Neural progenitor cell (in vitro differentiated cells): ENCODE results near the gene RAB1B. TPM values are rescaled to one million over a fixed set of nuclear protein-coding genes. Genes with fewer than 3 reads are reported as not detected.
A peak's percentile ranks its signal among the peaks of the same experiment; 100 is the strongest.

Source experiments
- DNase-seq: peaks from one replicate; pipeline ENCODE4 v3.0.0-alpha.2; 2016; ENCODE audit warnings: low spot score
- H2AFZ ChIP-seq: fragments of 200-600 bp; sonication (generic); replicated peaks from 2 replicates; pipeline ENCODE4 v1.6.1; 2016; ENCODE audit warnings: antibody characterized with exemption
- H3F3A ChIP-seq: fragments of 200-600 bp; sonication (generic); 2 replicates; pipeline ENCODE4 v1.6.1; 2016; ENCODE audit warnings: antibody characterized with exemption, low read depth
- H3K27ac ChIP-seq: fragments of 200-600 bp; sonication (generic); 2 replicates; pipeline ENCODE4 v1.5.1; 2016; ENCODE audit warnings: mild to moderate bottlenecking
- H3K27me3 ChIP-seq: fragments of 200-600 bp; sonication (generic); 2 replicates; pipeline ENCODE4 v1.6.1; 2016; ENCODE audit warnings: mild to moderate bottlenecking, moderate library complexity
- H3K36me3 ChIP-seq: fragments of 200-600 bp; sonication (generic); 2 replicates; pipeline ENCODE4 v1.5.1; 2016
- H3K4me1 ChIP-seq: fragments of 200-600 bp; sonication (generic); 2 replicates; pipeline ENCODE4 v1.6.1; 2016; ENCODE audit warnings: mixed run types
- H3K4me2 ChIP-seq: fragments of 200-600 bp; sonication (generic); 2 replicates; pipeline ENCODE4 v1.6.1; 2016
- H3K4me3 ChIP-seq: fragments of 200-600 bp; sonication (generic); 2 replicates; pipeline ENCODE4 v1.5.1; 2016
- H3K79me2 ChIP-seq: fragments of 200-600 bp; sonication (generic); 2 replicates; pipeline ENCODE4 v1.6.1; 2016; ENCODE audit warnings: low read depth
- H3K9ac ChIP-seq: fragments of 200-600 bp; sonication (generic); 2 replicates; pipeline ENCODE4 v1.6.1; 2016
- H3K9me3 ChIP-seq: fragments of 200-600 bp; sonication (generic); 2 replicates; pipeline ENCODE4 v1.5.1; 2016; ENCODE audit warnings: low read depth
- H4K20me1 ChIP-seq: fragments of 200-600 bp; sonication (generic); 2 replicates; pipeline ENCODE4 v1.6.1; 2016; ENCODE audit warnings: low read depth
- H3K27ac Mint-ChIP-seq: 3 replicates; pipeline ENCODE4 v1.8.0; 2021; ENCODE audit warnings: mixed read lengths
- H3K27me3 Mint-ChIP-seq: 2 replicates; pipeline ENCODE4 v1.8.0; 2022; ENCODE audit warnings: low read depth, mild to moderate bottlenecking, inconsistent platforms, moderate library complexity, mixed read lengths; ENCODE audit not compliant: insufficient read depth
- H3K36me3 Mint-ChIP-seq: 3 replicates; pipeline ENCODE4 v1.8.0; 2021; ENCODE audit warnings: mixed read lengths
- H3K4me1 Mint-ChIP-seq: 3 replicates; pipeline ENCODE4 v1.8.0; 2021; ENCODE audit warnings: mixed read lengths
- H3K4me3 Mint-ChIP-seq: 3 replicates; pipeline ENCODE4 v1.8.0; 2021; ENCODE audit warnings: mild to moderate bottlenecking, moderate library complexity, mixed read lengths
- H3K9me3 Mint-ChIP-seq: 3 replicates; pipeline ENCODE4 v1.8.0; 2020; ENCODE audit warnings: mixed read lengths
- CTCF ChIP-seq: fragments of 200-600 bp; sonication (generic); IDR thresholded peaks from 2 replicates; pipeline ENCODE4 v1.5.1; 2017; ENCODE audit warnings: antibody characterized with exemption, mild to moderate bottlenecking
- EZH2 ChIP-seq: fragments of 200-600 bp; sonication (generic); IDR thresholded peaks from 2 replicates; pipeline ENCODE4 v1.6.1; 2017; ENCODE audit warnings: antibody characterized with exemption, mild to moderate bottlenecking, moderate library complexity
- EZH2phosphoT487 ChIP-seq: fragments of 200-600 bp; sonication (generic); IDR thresholded peaks from 2 replicates; pipeline ENCODE4 v1.6.1; 2017; ENCODE audit warnings: antibody characterized with exemption
- total RNA-seq: library from RNA; depleted of rRNA; stranded (reverse); fragments of >200 nt; gene quantifications from 2 replicates; pipeline ENCODE4 v1.2.3, GENCODE V29; 2015; ENCODE audit warnings: low replicate concordance

RAB1B gene
- total RNA-seq, 1 donor from 2014 or later: 54.0 TPM

- no peaks in the 10 kb centered on the region for H3K36me3 Mint-ChIP-seq
These were observed 22.9 kb downstream of the RAB1B start for GRCh38 chr11:66291303-66291705.

GRCh38 chr11:66291706-66292542 lies 23.5 kb downstream of the RAB1B start, which contains the start of gene TMEM151A:
Gene TMEM151A (plus strand): TSS chr11:66291894. CDS start chr11:66292014, 120 bp downstream.
- H3K27me3 Mint-ChIP-seq: peaks cover 39% of the 10 kb centered on the region
- H2AFZ ChIP-seq: no peak within 1 kb of the TSS
- H3K27me3 ChIP-seq: peaks cover 49% of the 10 kb centered on the region
- H3K9me3 Mint-ChIP-seq: peaks cover 5% of the 10 kb centered on the region
- peak within 1 kb of the TSS; percentile 98 for H3K4me3 Mint-ChIP-seq
- peak; percentile 59 for DNase-seq
- peak within 1 kb of the TSS; percentile 89 for H3K4me2 ChIP-seq
- H3K27ac ChIP-seq: no peak within 1 kb of the TSS
- peaks cover 19% of the 10 kb centered on the region for H3F3A ChIP-seq
- TF ChIP-seq EZH2phosphoT487 (peak; percentile 73), EZH2 (peak; percentile 92), CTCF (no peak)
- H3K9me3 ChIP-seq: no peaks in the 10 kb centered on the region
- no peak within 1 kb of the TSS for H3K27ac Mint-ChIP-seq
- H4K20me1 ChIP-seq: peaks cover 37% of the 10 kb centered on the region
- H3K4me3 ChIP-seq: peak within 1 kb of the TSS; percentile 53
- no peaks in the 10 kb centered on the region for H3K36me3 ChIP-seq
- H3K79me2 ChIP-seq: peaks cover 8% of the 10 kb centered on the region
- H3K4me1 Mint-ChIP-seq: peaks cover 36% of the 10 kb centered on the region
- H3K4me1 ChIP-seq: peaks cover 5% of the 10 kb centered on the region
- no peak within 1 kb of the TSS for H3K9ac ChIP-seq
- no peaks in the 10 kb centered on the region for H3K36me3 Mint-ChIP-seq

More at GRCh38 chr11:66291303-66291705, 22.9 kb downstream of the RAB1B start:
- no peak overlapping the region for H3K9ac ChIP-seq
- H3K4me1 Mint-ChIP-seq: peaks cover 34% of the 10 kb centered on the region
- H4K20me1 ChIP-seq: peaks cover 37% of the 10 kb centered on the region
- H3K4me2 ChIP-seq: peak overlapping the region; percentile 89
- H3K27ac ChIP-seq: no peak overlapping the region
- H3K36me3 ChIP-seq: no peaks in the 10 kb centered on the region
- peaks cover 5% of the 10 kb centered on the region for H3K9me3 Mint-ChIP-seq
- H3K4me3 ChIP-seq: peak overlapping the region; percentile 27
- peak; percentile 45 for TF ChIP-seq EZH2phosphoT487
- peak; percentile 76 for TF ChIP-seq EZH2
- TF ChIP-seq CTCF: no peak
- DNase-seq: no peak
- peaks cover 39% of the 10 kb centered on the region for H3K27me3 Mint-ChIP-seq
- H3F3A ChIP-seq: peaks cover 19% of the 10 kb centered on the region
- H3K4me1 ChIP-seq: peaks cover 5% of the 10 kb centered on the region
- no peaks in the 10 kb centered on the region for H3K9me3 ChIP-seq
- H3K27ac Mint-ChIP-seq: no peak overlapping the region
- peaks cover 8% of the 10 kb centered on the region for H3K79me2 ChIP-seq
- H3K27me3 ChIP-seq: peaks cover 49% of the 10 kb centered on the region
- H2AFZ ChIP-seq: no peak overlapping the region
- peak overlapping the region; percentile 98 for H3K4me3 Mint-ChIP-seq

- H3K27ac Mint-ChIP-seq: no peak overlapping the region
- no peak overlapping the region for H3K27ac ChIP-seq
- H3K9ac ChIP-seq: no peak overlapping the region
- no peak for DNase-seq
- no peaks in the 10 kb centered on the region for H3K36me3 ChIP-seq
- H2AFZ ChIP-seq: no peak overlapping the region
- peak overlapping the region; percentile 74 for H3K4me3 Mint-ChIP-seq
- peaks cover 44% of the 10 kb centered on the region for H3K27me3 Mint-ChIP-seq
- H4K20me1 ChIP-seq: peaks cover 34% of the 10 kb centered on the region
- no peaks in the 10 kb centered on the region for H3K36me3 Mint-ChIP-seq
- peaks cover 5% of the 10 kb centered on the region for H3K9me3 Mint-ChIP-seq
- TF ChIP-seq EZH2 (no peak), CTCF (no peak)
- peaks cover 8% of the 10 kb centered on the region for H3K79me2 ChIP-seq
- H3K4me1 ChIP-seq: peaks cover 5% of the 10 kb centered on the region
- no peaks in the 10 kb centered on the region for H3K9me3 ChIP-seq
- H3K27me3 ChIP-seq: peaks cover 49% of the 10 kb centered on the region
- H3K4me2 ChIP-seq: peak overlapping the region; percentile 89
- H3F3A ChIP-seq: peaks cover 25% of the 10 kb centered on the region
- H3K4me3 ChIP-seq: peak overlapping the region; percentile 53
- peaks cover 38% of the 10 kb centered on the region for H3K4me1 Mint-ChIP-seq
These were observed 24.3 kb downstream of the RAB1B start for GRCh38 chr11:66292543-66293332.
